ENCODE results near the gene CAMSAP3. TPM values are rescaled to one million over a fixed set of nuclear protein-coding genes. Genes with fewer than 3 reads are reported as not detected.
"Not testable (repeated sequence)": the region's sequence is repeated elsewhere in the genome, so short reads cannot be mapped to it uniquely, and the experiment has no call there.

Gene CAMSAP3
- total RNA-seq, 1 donor from 2014 or later: 25.6 TPM

- Histone ChIP-seq H3K27ac (no peak overlapping the region), H3K36me3 (peaks cover 40% of the 10 kb centered on the region), H3K27me3 (ENCODE audit: low read depth) (no peaks in the 10 kb centered on the region), H3K4me1 (no peaks in the 10 kb centered on the region), H3K9me3 (no peaks in the 10 kb centered on the region), H3K4me3 (no peak overlapping the region)
- ATAC-seq (no peak), DNase-seq (no peak)
- intact Hi-C loops (cut with DNase I): no loop called here
- TF ChIP-seq CTCF (IDR thresholded peaks at IDR 0.05): no peak
These were observed 32.8 kb upstream of the CAMSAP3 start for GRCh38 chr19:7562646-7563393.

GRCh38 chr19:7564866-7565265 lies 30.8 kb upstream of the CAMSAP3 start:
- intact Hi-C loops (cut with DNase I): no loop called here
- Histone ChIP-seq H3K27me3 (ENCODE audit: low read depth) (no peaks in the 10 kb centered on the region), H3K27ac (no peak overlapping the region), H3K36me3 (peaks cover 20% of the 10 kb centered on the region), H3K9me3 (no peaks in the 10 kb centered on the region), H3K4me3 (no peak overlapping the region), H3K4me1 (no peaks in the 10 kb centered on the region)
- ATAC-seq: no peak
- no peak for TF ChIP-seq CTCF (IDR thresholded peaks at IDR 0.05)
- DNase-seq: no peak

GRCh38 chr19:7565332-7565731 lies 30.3 kb upstream of the CAMSAP3 start:
- H3K36me3 ChIP-seq: peaks cover 15% of the 10 kb centered on the region
- H3K4me1 ChIP-seq: no peaks in the 10 kb centered on the region
- intact Hi-C loops (cut with DNase I): no loop called here
- H3K27ac ChIP-seq: no peak overlapping the region
- no peaks in the 10 kb centered on the region for H3K27me3 ChIP-seq (ENCODE audit: low read depth)
- no peak for ATAC-seq
- no peak overlapping the region for H3K4me3 ChIP-seq
- no peak for TF ChIP-seq CTCF (IDR thresholded peaks at IDR 0.05)
- no peaks in the 10 kb centered on the region for H3K9me3 ChIP-seq
- DNase-seq: no peak

- DNase-seq: no peak
- Histone ChIP-seq H3K36me3 (no peaks in the 10 kb centered on the region), H3K27me3 (ENCODE audit: low read depth) (no peaks in the 10 kb centered on the region), H3K4me3 (no peak overlapping the region), H3K4me1 (no peaks in the 10 kb centered on the region), H3K9me3 (no peaks in the 10 kb centered on the region), H3K27ac (no peak overlapping the region)
- no peak for ATAC-seq
- no peak for TF ChIP-seq CTCF (IDR thresholded peaks at IDR 0.05)
- intact Hi-C loops (cut with DNase I): no loop called here
These were observed 24.9 kb upstream of the CAMSAP3 start for GRCh38 chr19:7570761-7571160.

- DNase-seq (no peak), ATAC-seq (no peak)
- Histone ChIP-seq H3K27ac (no peak overlapping the region), H3K27me3 (ENCODE audit: low read depth) (no peaks in the 10 kb centered on the region), H3K9me3 (no peaks in the 10 kb centered on the region), H3K4me3 (no peak overlapping the region), H3K36me3 (no peaks in the 10 kb centered on the region), H3K4me1 (no peaks in the 10 kb centered on the region)
- intact Hi-C loops (cut with DNase I): no loop called here
- no peak for TF ChIP-seq CTCF (IDR thresholded peaks at IDR 0.05)
These were observed 20.1 kb upstream of the CAMSAP3 start for GRCh38 chr19:7575434-7576040.

- H3K4me1 ChIP-seq; H3K27me3 ChIP-seq (ENCODE audit: low read depth); ATAC-seq; H3K27ac ChIP-seq; H3K9me3 ChIP-seq; H3K36me3 ChIP-seq; H3K4me3 ChIP-seq; intact Hi-C loops (cut with DNase I); DNase-seq: not testable (repeated sequence)
These were observed 18.2 kb upstream of the CAMSAP3 start for GRCh38 chr19:7577422-7577821.
